ENCODE data around the gene TBC1D17. TPM values are rescaled to one million over a fixed set of nuclear protein-coding genes. Genes with fewer than 3 reads are reported as not detected.

The TBC1D17 gene
- total and polyA plus RNA-seq, 2 experiments from 2014 or later = 6.6 to 32.4 TPM

DNA sequence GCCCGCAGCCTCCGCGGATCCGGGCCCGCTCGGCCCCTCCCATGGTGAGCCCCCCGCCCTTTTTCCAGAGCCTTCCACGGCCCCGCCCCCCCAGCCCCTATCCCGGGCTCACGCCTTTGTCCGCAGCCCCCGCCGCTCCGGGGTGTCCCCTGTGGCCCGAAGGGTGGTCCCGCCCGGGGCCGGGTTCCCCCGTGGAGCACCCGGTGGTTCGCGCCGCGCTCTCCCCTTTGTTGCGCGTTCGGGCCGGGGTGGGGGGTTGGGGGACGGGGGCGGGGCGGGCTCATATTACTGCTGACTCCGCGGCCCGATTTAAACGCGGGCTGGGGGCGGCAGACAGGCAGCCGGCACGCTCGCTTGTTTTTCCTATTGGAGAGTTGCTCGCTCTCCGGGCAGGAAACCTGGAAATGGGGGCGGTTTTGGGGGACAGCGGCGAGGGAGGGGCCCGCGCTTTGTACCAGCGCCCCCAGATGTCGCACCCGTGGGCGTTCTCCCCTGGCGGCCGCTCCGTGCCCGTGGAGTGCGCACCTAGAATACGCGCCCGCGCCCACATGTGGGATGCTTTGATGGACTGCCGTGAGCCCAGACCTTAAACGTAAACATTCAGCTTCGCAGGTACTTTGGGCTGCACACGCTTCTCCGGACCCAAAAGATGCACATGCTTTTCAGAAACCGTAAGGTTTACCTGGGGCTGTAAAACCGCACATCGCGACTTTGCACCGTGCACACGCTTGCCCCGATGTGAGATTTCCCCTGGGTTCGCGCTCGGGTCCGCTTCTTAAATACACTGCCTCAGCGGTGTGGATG is 25.8 kb upstream of the TBC1D17 start:
- H3K27ac ChIP-seq = peak overlapping the region; percentile 99; the same call in 1 of the 2 replicates
- no peak overlapping the region for H2AFZ ChIP-seq
- no peaks in the 10 kb centered on the region; the same call in 1 of the 2 replicates for H4K20me1 ChIP-seq (ENCODE audit: insufficient read depth)
- peaks cover 34% of the 10 kb centered on the region; the same call in 1 of the 2 replicates for H3F3A ChIP-seq (ENCODE audit: insufficient read depth)
- H3K27me3 ChIP-seq (replicated peaks; ENCODE audit: insufficient read depth) = no peaks in the 10 kb centered on the region
- H3K9me3 ChIP-seq (ENCODE audit: low read depth) = no peaks in the 10 kb centered on the region
- DNase-seq = peak; percentile 53
- TF ChIP-seq EZH2phosphoT487 (IDR thresholded peaks at IDR 0.05; ENCODE audit: insufficient read depth, low read depth) (no peak), EZH2 (IDR thresholded peaks at IDR 0.05; ENCODE audit: insufficient read depth, poor library complexity, severe bottlenecking) (no peak)
- no peaks in the 10 kb centered on the region for H3K36me3 ChIP-seq (ENCODE audit: low read depth)
- H3K9me2 ChIP-seq (ENCODE audit: insufficient read depth) = no peaks in the 10 kb centered on the region
- H3K4me1 ChIP-seq (ENCODE audit: insufficient read depth) = peaks cover 13% of the 10 kb centered on the region
- peak overlapping the region; percentile 100 for H3K9ac ChIP-seq
- H3K4me3 ChIP-seq = peak overlapping the region; percentile 99
- H3K4me2 ChIP-seq (ENCODE audit: unreplicated experiment) = peak overlapping the region; percentile 70
- WGBS, 2 experiments (ENCODE audit: low coverage in 1 of 2, low lambda C conversion rate in 2 of 2, missing lambda C conversion rate in 2 of 2) = 2 to 5% methylated on average over 24 to 78 of the region's 78 CpGs
- H3K79me2 ChIP-seq (ENCODE audit: insufficient read depth) = peaks cover 47% of the 10 kb centered on the region
- in situ Hi-C loops (cut with MboI) = no loop called here

GRCh38 chr19:49852631-49853126 is 24.8 kb upstream of the TBC1D17 start:
- TF ChIP-seq EZH2 (IDR thresholded peaks at IDR 0.05; ENCODE audit: insufficient read depth, poor library complexity, severe bottlenecking) (no peak), EZH2phosphoT487 (IDR thresholded peaks at IDR 0.05; ENCODE audit: insufficient read depth, low read depth) (no peak)
- peaks cover 13% of the 10 kb centered on the region for H3K4me1 ChIP-seq (ENCODE audit: insufficient read depth)
- peaks cover 47% of the 10 kb centered on the region for H3K79me2 ChIP-seq (ENCODE audit: insufficient read depth)
- H2AFZ ChIP-seq = no peak overlapping the region
- no peaks in the 10 kb centered on the region for H3K36me3 ChIP-seq (ENCODE audit: low read depth)
- in situ Hi-C loops (cut with MboI) = no loop called here
- H3F3A ChIP-seq (ENCODE audit: insufficient read depth) = peaks cover 38% of the 10 kb centered on the region; the same call in 1 of the 2 replicates
- peak overlapping the region; percentile 99 for H3K4me3 ChIP-seq
- no peaks in the 10 kb centered on the region for H3K9me3 ChIP-seq (ENCODE audit: low read depth)
- H3K27me3 ChIP-seq (replicated peaks; ENCODE audit: insufficient read depth) = no peaks in the 10 kb centered on the region
- H3K9ac ChIP-seq = no peak overlapping the region
- DNase-seq = peak; percentile 39
- WGBS, 2 experiments (ENCODE audit: low coverage in 1 of 2, low lambda C conversion rate in 2 of 2, missing lambda C conversion rate in 2 of 2) = 66 to 70% methylated on average over 14 of the region's 14 CpGs
- H3K9me2 ChIP-seq (ENCODE audit: insufficient read depth) = no peaks in the 10 kb centered on the region
- peak overlapping the region; percentile 70 for H3K4me2 ChIP-seq (ENCODE audit: unreplicated experiment)
- H4K20me1 ChIP-seq (ENCODE audit: insufficient read depth) = no peaks in the 10 kb centered on the region; the same call in 1 of the 2 replicates
- H3K27ac ChIP-seq = no peak overlapping the region

DNA sequence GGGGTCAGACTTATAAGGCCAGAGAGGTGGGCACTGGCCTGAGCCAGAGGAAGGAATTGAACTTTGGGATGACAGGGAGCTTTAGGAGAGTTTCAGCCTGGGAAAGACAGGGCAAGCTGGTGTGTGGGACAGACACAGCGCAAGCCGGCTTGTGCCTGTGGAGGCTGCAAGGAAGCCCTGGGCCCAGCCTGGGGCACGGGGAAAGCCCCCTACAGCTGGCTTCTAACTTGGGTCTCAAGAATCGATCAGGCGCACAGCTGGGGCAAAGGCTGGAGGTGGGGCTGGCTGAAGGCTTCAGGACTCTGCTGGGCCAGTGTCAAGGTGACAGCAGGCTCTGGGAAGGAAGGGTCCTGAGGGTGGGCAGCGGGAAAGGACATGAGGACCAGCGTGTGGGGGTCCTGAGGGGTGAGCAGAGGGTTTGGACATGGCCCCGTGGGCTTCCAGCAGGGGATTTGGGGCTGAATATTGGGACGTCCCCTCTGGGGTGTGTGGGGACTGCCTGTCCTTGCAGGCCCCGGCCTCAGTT is 23.6 kb upstream of the TBC1D17 start:
- H3K4me2 ChIP-seq (ENCODE audit: unreplicated experiment) = no peak overlapping the region
- no peak overlapping the region for H3K4me3 ChIP-seq
- no peak for DNase-seq
- H3K36me3 ChIP-seq (ENCODE audit: low read depth) = no peaks in the 10 kb centered on the region
- H3K9me3 ChIP-seq (ENCODE audit: low read depth) = no peaks in the 10 kb centered on the region
- no peak overlapping the region for H3K9ac ChIP-seq
- TF ChIP-seq EZH2phosphoT487 (IDR thresholded peaks at IDR 0.05; ENCODE audit: insufficient read depth, low read depth) (no peak), EZH2 (IDR thresholded peaks at IDR 0.05; ENCODE audit: insufficient read depth, poor library complexity, severe bottlenecking) (no peak)
- H3K9me2 ChIP-seq (ENCODE audit: insufficient read depth) = no peaks in the 10 kb centered on the region
- no peaks in the 10 kb centered on the region for H3K27me3 ChIP-seq (replicated peaks; ENCODE audit: insufficient read depth)
- H3F3A ChIP-seq (ENCODE audit: insufficient read depth) = peaks cover 31% of the 10 kb centered on the region
- H2AFZ ChIP-seq = no peak overlapping the region
- H3K79me2 ChIP-seq (ENCODE audit: insufficient read depth) = peaks cover 47% of the 10 kb centered on the region
- no peak overlapping the region for H3K27ac ChIP-seq
- WGBS, 2 experiments (ENCODE audit: low coverage in 1 of 2, low lambda C conversion rate in 2 of 2, missing lambda C conversion rate in 2 of 2) = 71 to 78% methylated on average over 9 to 10 of the region's 10 CpGs
- H3K4me1 ChIP-seq (ENCODE audit: insufficient read depth) = peaks cover 8% of the 10 kb centered on the region
- in situ Hi-C loops (cut with MboI) = no loop called here
- no peaks in the 10 kb centered on the region; the same call in 1 of the 2 replicates for H4K20me1 ChIP-seq (ENCODE audit: insufficient read depth)

- no peak overlapping the region for H3K4me2 ChIP-seq (ENCODE audit: unreplicated experiment)
- no peaks in the 10 kb centered on the region; the same call in 1 of the 2 replicates for H4K20me1 ChIP-seq (ENCODE audit: insufficient read depth)
- peaks cover 10% of the 10 kb centered on the region for H3K4me1 ChIP-seq (ENCODE audit: insufficient read depth)
- no peak overlapping the region for H2AFZ ChIP-seq
- no peaks in the 10 kb centered on the region for H3K9me2 ChIP-seq (ENCODE audit: insufficient read depth)
- DNase-seq = no peak
- no peak overlapping the region for H3K4me3 ChIP-seq
- H3K79me2 ChIP-seq (ENCODE audit: insufficient read depth) = peaks cover 43% of the 10 kb centered on the region
- no peak overlapping the region for H3K27ac ChIP-seq
- H3K36me3 ChIP-seq (ENCODE audit: low read depth) = no peaks in the 10 kb centered on the region
- no peaks in the 10 kb centered on the region for H3K9me3 ChIP-seq (ENCODE audit: low read depth)
- TF ChIP-seq EZH2 (IDR thresholded peaks at IDR 0.05; ENCODE audit: insufficient read depth, poor library complexity, severe bottlenecking) = no peak
- TF ChIP-seq EZH2phosphoT487 (IDR thresholded peaks at IDR 0.05; ENCODE audit: insufficient read depth, low read depth) = no peak
- 84 to 90% methylated on average over 27 to 38 of the region's 39 CpGs for WGBS, 2 experiments (ENCODE audit: low coverage in 1 of 2, low lambda C conversion rate in 2 of 2, missing lambda C conversion rate in 2 of 2)
- peaks cover 29% of the 10 kb centered on the region for H3F3A ChIP-seq (ENCODE audit: insufficient read depth)
- no peak overlapping the region for H3K9ac ChIP-seq
- in situ Hi-C loops (cut with MboI) = no loop called here
- H3K27me3 ChIP-seq (replicated peaks; ENCODE audit: insufficient read depth) = no peaks in the 10 kb centered on the region
Observed at GRCh38 chr19:49854378-49855263, 22.9 kb upstream of the TBC1D17 start.

Data from GM23248 (cell line).